Kidney capillary endothelial cell (primary cell): ENCODE data around the gene GINS2.

Experiments
- DNase-seq: peaks from one replicate; pipeline ENCODE4 v3.0.0-alpha.2; 2018; ENCODE audit warnings: low spot score

Gene GINS2

GRCh38 chr16:85716022-85716679 lies 27.4 kb upstream of the GINS2 start:
- no peak for DNase-seq

- no peak for DNase-seq
Measured at GRCh38 chr16:85715169-85716021, 26.6 kb upstream of the GINS2 start.

GRCh38 chr16:85712801-85713200 lies 24.0 kb upstream of the GINS2 start:
- no peak for DNase-seq

- DNase-seq, result no peak
Measured at GRCh38 chr16:85711982-85712587, 23.3 kb upstream of the GINS2 start.

- DNase-seq, result no peak
Measured at GRCh38 chr16:85710732-85711131, 22.0 kb upstream of the GINS2 start.

- no peak for DNase-seq
Measured at GRCh38 chr16:85709766-85710585, 21.2 kb upstream of the GINS2 start.

GRCh38 chr16:85708338-85708737 lies 19.6 kb upstream of the GINS2 start:
- DNase-seq, result no peak

- DNase-seq, result no peak
Measured at GRCh38 chr16:85707528-85708095, 18.9 kb upstream of the GINS2 start.

- no peak for DNase-seq
Measured at GRCh38 chr16:85706449-85707034, 17.8 kb upstream of the GINS2 start.

GRCh38 chr16:85704900-85705846 lies 16.4 kb upstream of the GINS2 start:
- no peak for DNase-seq

GRCh38 chr16:85704011-85704410 lies 15.3 kb upstream of the GINS2 start:
- DNase-seq, result no peak

GRCh38 chr16:85699628-85700027 lies 10.9 kb upstream of the GINS2 start:
- peak; percentile 25 for DNase-seq

- no peak for DNase-seq
Measured at GRCh38 chr16:85698935-85699558, 10.3 kb upstream of the GINS2 start.

- DNase-seq, result no peak
Measured at GRCh38 chr16:85698459-85698891, 9.7 kb upstream of the GINS2 start.

GRCh38 chr16:85697431-85697830 lies 8.7 kb upstream of the GINS2 start:
- DNase-seq, result no peak

- DNase-seq, result no peak
Measured at GRCh38 chr16:85696781-85697180, 8.0 kb upstream of the GINS2 start.

GRCh38 chr16:85695196-85696128 lies 6.7 kb upstream of the GINS2 start:
- no peak for DNase-seq

GRCh38 chr16:85690469-85691064 lies 1.8 kb upstream of the GINS2 start:
- no peak for DNase-seq
